Smooth muscle cell of bladder (primary cell): ENCODE data around the gene OR1L6. TPM values are rescaled to one million over a fixed set of nuclear protein-coding genes. Genes with fewer than 3 reads are reported as not detected.

Experiments used
- total RNA-seq: library from RNA; depleted of rRNA; stranded (reverse); fragments of >200 nt; gene quantifications from 2 replicates; pipeline ENCODE4 v1.2.3, GENCODE V29; 2014

The OR1L6 gene
- not detected in 2 replicates for total RNA-seq

DNA sequence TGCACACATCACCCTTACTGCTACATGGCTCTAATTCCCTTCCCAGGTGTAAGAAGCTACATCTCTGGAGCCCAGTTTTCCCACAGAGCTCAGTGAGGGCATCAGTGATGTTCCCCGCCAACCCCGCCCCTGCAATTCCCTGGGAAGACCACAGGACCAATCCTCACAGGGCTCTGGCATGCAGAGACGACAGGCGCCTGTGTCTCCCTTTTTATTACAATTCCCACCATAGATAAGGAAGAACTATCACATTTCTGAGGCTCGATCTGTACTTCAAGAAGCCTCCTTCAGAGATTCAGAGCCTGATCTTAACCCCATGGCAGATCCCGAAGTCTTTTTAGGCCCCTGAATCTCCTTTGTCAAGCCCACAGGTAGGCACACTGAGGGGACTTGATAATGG is at the start of gene OR1L6:
TSS of gene OR1L6 (plus strand) at position 301 of the 400 bp plus-strand sequence. CDS start 7,545 bp downstream, outside the sequence.

DNA sequence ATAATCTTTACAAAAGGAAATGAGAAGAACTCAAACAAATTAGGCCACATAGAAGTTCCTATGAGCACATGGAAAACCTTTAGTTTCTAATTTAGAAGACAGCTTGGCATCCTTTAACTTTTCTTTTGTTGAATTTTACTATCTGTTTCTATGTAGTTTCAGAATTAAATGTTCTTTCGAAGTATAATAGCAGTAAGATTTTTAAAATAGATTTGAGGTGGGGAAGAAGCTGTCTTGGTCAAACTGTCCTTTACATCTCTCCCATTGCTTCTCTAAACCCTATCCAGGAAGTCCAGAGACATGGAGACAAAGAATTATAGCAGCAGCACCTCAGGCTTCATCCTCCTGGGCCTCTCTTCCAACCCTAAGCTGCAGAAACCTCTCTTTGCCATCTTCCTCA is 18.4 kb upstream of the OR1L6 start, which contains the start of gene OR1L4:
TSS of gene OR1L4 (plus strand) at position 301 of the 400 bp plus-strand sequence. CDS start at position 301, 0 bp downstream.

GRCh38 chr9:122788831-122789230 is 46.7 kb downstream of the OR1L6 start, which contains the start of gene OR5C1:
Gene OR5C1 (plus strand): TSS chr9:122788933. CDS start chr9:122788933, 0 bp downstream.

Other genes with a start within 250 kb of the OR1L6 start
- 0.14 TPM in 1 of 2 replicates, not detected in the other for gene OR1J2, start 231.5 kb upstream of the OR1L6 start, total RNA-seq
- gene OR1J4, start 223.2 kb upstream of the OR1L6 start, total RNA-seq: not detected in 2 replicates
- gene OR1N1, start 215.0 kb upstream of the OR1L6 start, total RNA-seq: not detected in 2 replicates
- gene OR1N2, start 189.2 kb upstream of the OR1L6 start, total RNA-seq: not detected in 2 replicates
- not detected in 2 replicates for gene OR1L8, start 158.9 kb upstream of the OR1L6 start, total RNA-seq
- gene OR1Q1, start 127.6 kb upstream of the OR1L6 start, total RNA-seq: not detected in 2 replicates
- 0.18 TPM in 1 of 2 replicates, not detected in the other for gene OR1B1, start 84.7 kb upstream of the OR1L6 start, total RNA-seq
- not detected in 2 replicates for gene OR1L1, start 80.6 kb upstream of the OR1L6 start, total RNA-seq
- gene OR1L3, start 67.2 kb upstream of the OR1L6 start, total RNA-seq: not detected in 2 replicates
- gene OR1L4, start 18.3 kb upstream of the OR1L6 start, total RNA-seq: not detected in 2 replicates
- not detected in 2 replicates for gene OR5C1, start 46.6 kb downstream of the OR1L6 start, total RNA-seq
- gene OR1K1, start 57.8 kb downstream of the OR1L6 start, total RNA-seq: not detected in 2 replicates
- 36.4 and 39.9 TPM in 2 replicates for gene PDCL, start 86.3 kb downstream of the OR1L6 start, total RNA-seq
- gene RC3H2, start 163.1 kb downstream of the OR1L6 start, total RNA-seq: 31.1 and 38.4 TPM in 2 replicates
- 12.9 and 13.6 TPM in 2 replicates for gene ZBTB6, start 171.0 kb downstream of the OR1L6 start, total RNA-seq
- 2.4 and 3.6 TPM in 2 replicates for gene ZBTB26, start 189.2 kb downstream of the OR1L6 start, total RNA-seq
- 35.0 and 35.6 TPM in 2 replicates for gene RABGAP1, start 198.7 kb downstream of the OR1L6 start, total RNA-seq